IPS DF 6.9 (cell line): ENCODE results near the gene ACBD7.

Experiments
- DNase-seq: peaks from one replicate; pipeline ENCODE4 v3.0.0-alpha.2; 2013; ENCODE audit warnings: low read depth, low spot score
- H3K27ac ChIP-seq: one replicate; pipeline ENCODE4 v1.5.1; 2013; ENCODE audit warnings: low read length, control low read depth
- H3K27me3 ChIP-seq: 2 replicates; pipeline ENCODE4 v1.6.1; 2013; ENCODE audit warnings: mild to moderate bottlenecking, low read length; ENCODE audit not compliant: control insufficient read depth, insufficient read depth
- H3K36me3 ChIP-seq: 2 replicates; pipeline ENCODE4 v1.6.1; 2013; ENCODE audit warnings: low read length; ENCODE audit not compliant: control insufficient read depth, insufficient read depth
- H3K4me1 ChIP-seq: 2 replicates; pipeline ENCODE4 v1.6.1; 2013; ENCODE audit warnings: low read length; ENCODE audit not compliant: control insufficient read depth, insufficient read depth
- H3K4me3 ChIP-seq: 2 replicates; pipeline ENCODE4 v1.5.1; 2013; ENCODE audit warnings: mild to moderate bottlenecking, low read length
- H3K9me3 ChIP-seq: 2 replicates; pipeline ENCODE4 v1.6.1; 2013; ENCODE audit warnings: low read length, inconsistent platforms; ENCODE audit not compliant: control insufficient read depth, insufficient read depth
- WGBS: extraction: QIAGEN DNeasy Blood & Tissue Kit; methylation state at CpG from one replicate; pipeline ENCODE4 v1.1.7; 2013; ENCODE audit warnings: mixed read lengths, missing lambda C conversion rate; ENCODE audit not compliant: insufficient read length, insufficient coverage; 5-methylcytosine and 5-hydroxymethylcytosine counted together

Gene ACBD7

DNA sequence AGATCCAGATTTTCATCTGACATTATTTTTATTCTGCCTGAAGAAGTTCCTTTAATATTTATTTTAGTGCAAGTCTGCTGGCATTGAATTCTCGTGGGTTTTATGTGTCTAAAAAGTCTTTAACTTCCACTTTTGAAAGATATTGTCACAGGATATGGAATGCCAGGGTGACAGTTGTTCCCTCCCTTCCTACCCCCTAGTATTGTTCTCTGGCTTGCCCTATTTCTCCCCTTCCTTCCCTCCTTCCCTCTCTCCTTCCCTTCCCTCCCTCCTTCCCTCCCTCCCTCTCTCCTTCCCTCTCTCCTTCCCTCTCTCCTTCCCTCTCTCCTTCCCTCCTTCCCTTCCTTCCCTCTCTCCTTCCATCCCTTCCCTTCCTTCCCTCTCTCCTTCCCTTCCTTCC, 29.9 kb downstream of the ACBD7 start:
- Histone ChIP-seq H3K27ac (no peak overlapping the region), H3K4me1 (no peaks in the 10 kb centered on the region), H3K27me3 (no peaks in the 10 kb centered on the region), H3K36me3 (no peaks in the 10 kb centered on the region), H3K4me3 (no peak overlapping the region), H3K9me3 (no peaks in the 10 kb centered on the region)
- WGBS, result no CpG with 5 or more reads among the region's 1 CpG
- no peak for DNase-seq

GRCh38 chr10:15053061-15053460, 35.5 kb downstream of the ACBD7 start:
- Histone ChIP-seq H3K4me3 (no peak overlapping the region), H3K27me3 (no peaks in the 10 kb centered on the region), H3K36me3 (no peaks in the 10 kb centered on the region), H3K9me3 (no peaks in the 10 kb centered on the region), H3K27ac (no peak overlapping the region), H3K4me1 (no peaks in the 10 kb centered on the region)
- no peak for DNase-seq
- no CpG with 5 or more reads among the region's 3 CpGs for WGBS

GRCh38 chr10:15052121-15052520, 36.5 kb downstream of the ACBD7 start:
- DNase-seq, result no peak
- WGBS, result no CpG with 5 or more reads among the region's 7 CpGs
- H3K4me3 ChIP-seq, result no peak overlapping the region
- no peak overlapping the region for H3K27ac ChIP-seq
- H3K27me3 ChIP-seq, result no peaks in the 10 kb centered on the region
- H3K4me1 ChIP-seq, result no peaks in the 10 kb centered on the region
- no peaks in the 10 kb centered on the region for H3K9me3 ChIP-seq
- H3K36me3 ChIP-seq, result no peaks in the 10 kb centered on the region

DNA sequence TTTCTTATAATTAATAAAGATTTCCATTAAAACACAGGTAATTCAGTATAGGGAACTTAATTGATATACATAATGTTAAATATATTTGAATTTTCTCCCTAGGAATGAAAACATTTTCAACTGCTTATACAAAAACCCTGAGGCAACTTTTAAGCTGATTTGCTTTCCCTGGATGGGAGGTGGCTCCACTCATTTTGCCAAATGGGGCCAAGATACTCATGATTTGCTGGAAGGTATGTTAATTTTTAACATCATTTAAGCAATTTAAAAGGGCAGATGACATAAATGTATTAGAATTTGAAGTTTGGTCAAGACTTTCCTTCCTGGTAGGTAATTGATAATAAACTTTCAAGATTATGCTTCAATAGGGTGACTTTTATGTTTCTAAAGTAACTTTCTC, 39.0 kb downstream of the ACBD7 start:
- Histone ChIP-seq H3K4me3 (no peak overlapping the region), H3K4me1 (no peaks in the 10 kb centered on the region), H3K9me3 (no peaks in the 10 kb centered on the region), H3K27me3 (no peaks in the 10 kb centered on the region), H3K36me3 (no peaks in the 10 kb centered on the region), H3K27ac (no peak overlapping the region)
- no peak for DNase-seq

DNA sequence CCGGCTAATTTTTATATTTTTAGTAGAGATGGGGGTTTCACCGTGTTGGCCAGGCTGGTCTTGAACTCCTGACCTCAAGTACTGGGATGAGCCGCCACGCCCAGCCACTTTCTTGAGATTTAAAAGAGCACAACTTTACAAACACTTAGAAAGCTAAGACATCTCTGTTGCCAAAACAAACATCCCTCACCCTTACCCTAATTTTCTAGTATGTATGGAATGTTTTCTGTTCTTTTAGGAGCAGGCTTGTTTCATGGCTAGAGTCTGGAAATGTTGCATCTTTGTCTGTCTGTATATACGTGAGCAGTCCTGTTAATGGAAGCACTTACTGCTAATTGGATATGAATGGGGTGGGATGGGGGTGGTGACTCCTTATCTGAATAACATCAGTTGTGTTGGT, 42.0 kb downstream of the ACBD7 start:
- no peaks in the 10 kb centered on the region for H3K36me3 ChIP-seq
- DNase-seq, result no peak
- H3K4me3 ChIP-seq, result no peak overlapping the region
- no peak overlapping the region for H3K27ac ChIP-seq
- H3K27me3 ChIP-seq, result no peaks in the 10 kb centered on the region
- no peaks in the 10 kb centered on the region for H3K4me1 ChIP-seq
- WGBS, result no CpG with 5 or more reads among the region's 5 CpGs
- no peaks in the 10 kb centered on the region for H3K9me3 ChIP-seq

GRCh38 chr10:15045380-15045779, 43.2 kb downstream of the ACBD7 start:
- Histone ChIP-seq H3K27me3 (no peaks in the 10 kb centered on the region), H3K4me1 (no peaks in the 10 kb centered on the region), H3K27ac (no peak overlapping the region), H3K4me3 (no peak overlapping the region), H3K36me3 (no peaks in the 10 kb centered on the region), H3K9me3 (no peaks in the 10 kb centered on the region)
- WGBS, result no CpG with 5 or more reads among the region's 1 CpG
- no peak for DNase-seq

- no peak for DNase-seq
- no peaks in the 10 kb centered on the region for H3K36me3 ChIP-seq
- no peaks in the 10 kb centered on the region for H3K4me1 ChIP-seq
- H3K9me3 ChIP-seq, result no peaks in the 10 kb centered on the region
- no CpG with 5 or more reads among the region's 1 CpG for WGBS
- no peaks in the 10 kb centered on the region for H3K27me3 ChIP-seq
- no peak within 1 kb of the TSS for H3K4me3 ChIP-seq
- no peak within 1 kb of the TSS for H3K27ac ChIP-seq
Observed at GRCh38 chr10:15043674-15044073, 44.9 kb downstream of the ACBD7 start, which contains the start of gene OLAH. TSS of gene OLAH (plus strand) at chr10:15043943. CDS start at chr10:15047289, 3,346 bp downstream.

DNA sequence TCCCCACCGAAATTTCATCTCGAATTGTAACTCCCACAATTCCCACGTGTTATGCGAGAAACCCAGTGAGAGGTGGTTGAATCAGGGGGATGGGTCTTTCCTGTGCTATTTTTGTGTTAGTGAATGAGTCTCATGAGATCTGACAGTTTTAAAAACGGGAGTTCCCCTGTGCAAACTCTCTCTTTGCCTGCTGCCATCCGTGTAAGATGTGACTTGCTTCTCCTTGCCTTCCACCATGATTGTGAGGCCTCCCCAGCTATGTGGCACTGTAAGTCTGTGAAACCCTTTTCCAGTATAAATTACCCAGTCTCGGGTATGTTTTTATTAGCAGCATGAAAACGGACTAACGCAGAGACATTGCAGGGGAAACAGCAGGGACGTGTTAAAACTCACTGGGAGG, 50.2 kb downstream of the ACBD7 start:
- H3K4me3 ChIP-seq, result no peak overlapping the region
- WGBS, result no CpG with 5 or more reads among the region's 10 CpGs
- DNase-seq, result no peak
- H3K9me3 ChIP-seq, result no peaks in the 10 kb centered on the region
- no peaks in the 10 kb centered on the region; the same call in 1 of the 2 replicates for H3K4me1 ChIP-seq
- H3K27me3 ChIP-seq, result no peaks in the 10 kb centered on the region
- H3K36me3 ChIP-seq, result no peaks in the 10 kb centered on the region
- no peak overlapping the region for H3K27ac ChIP-seq

GRCh38 chr10:15037691-15038090, 50.9 kb downstream of the ACBD7 start:
- no peak for DNase-seq
- no CpG with 5 or more reads among the region's 4 CpGs for WGBS

DNA sequence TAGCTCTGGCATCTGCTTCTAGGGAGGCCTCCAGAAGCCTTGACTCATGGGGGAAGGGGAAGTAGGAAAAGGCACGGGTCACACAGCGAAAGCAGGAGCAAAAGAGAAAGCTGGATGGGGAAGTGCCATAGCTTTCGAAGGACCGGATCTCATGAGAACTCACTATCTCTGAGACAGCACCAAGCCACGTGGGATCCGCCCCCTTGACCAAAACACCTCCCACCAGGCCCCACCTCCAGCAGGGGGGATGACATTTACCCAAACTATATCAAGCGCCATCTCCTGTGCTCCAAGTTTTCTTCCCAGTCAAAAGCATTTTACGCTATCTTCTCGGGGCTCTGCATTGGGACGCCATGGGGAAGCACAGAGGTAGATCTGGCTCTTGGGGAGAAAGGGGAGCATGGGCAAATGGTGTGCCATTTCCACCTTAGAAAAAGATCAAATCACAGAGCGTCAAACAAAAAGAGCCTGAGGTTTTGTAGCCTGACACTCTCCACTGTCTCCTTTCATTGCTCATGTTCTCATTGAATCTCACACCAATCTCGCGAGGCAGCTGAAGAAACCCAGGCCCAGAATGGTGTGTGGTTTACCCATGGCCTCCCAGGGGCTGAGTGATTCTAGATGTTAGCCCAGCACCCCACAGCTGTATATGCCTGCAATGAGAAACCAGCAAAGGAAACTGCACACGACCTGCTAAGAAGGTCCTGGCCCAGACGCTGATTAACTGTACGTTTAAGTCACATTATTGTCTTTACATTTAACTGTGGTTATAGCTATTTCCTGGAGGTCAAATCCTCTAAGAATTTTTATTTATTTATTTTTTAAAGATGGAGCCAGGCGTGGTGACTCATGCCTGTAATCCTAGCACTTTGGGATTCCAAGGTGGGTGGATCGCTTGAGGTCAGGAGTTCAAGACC, 52.9 kb downstream of the ACBD7 start:
- Histone ChIP-seq H3K4me3 (no peak overlapping the region), H3K4me1 (no peaks in the 10 kb centered on the region; the same call in 1 of the 2 replicates)
- no CpG with 5 or more reads among the region's 18 CpGs for WGBS

More at GRCh38 chr10:15037691-15038090, 50.9 kb downstream of the ACBD7 start:
- H3K4me3 ChIP-seq, result no peak overlapping the region
- H3K9me3 ChIP-seq, result no peaks in the 10 kb centered on the region
- no peaks in the 10 kb centered on the region for H3K36me3 ChIP-seq
- H3K27ac ChIP-seq, result no peak overlapping the region
- H3K4me1 ChIP-seq, result no peaks in the 10 kb centered on the region; the same call in 1 of the 2 replicates
- H3K27me3 ChIP-seq, result no peaks in the 10 kb centered on the region

GRCh38 chr10:15027741-15028140, 60.8 kb downstream of the ACBD7 start:
- no peak overlapping the region for H3K4me3 ChIP-seq
- no peak overlapping the region for H3K27ac ChIP-seq
- H3K27me3 ChIP-seq, result no peaks in the 10 kb centered on the region
- H3K9me3 ChIP-seq, result no peaks in the 10 kb centered on the region
- H3K4me1 ChIP-seq, result no peaks in the 10 kb centered on the region
- DNase-seq, result no peak
- WGBS, result no CpG with 5 or more reads among the region's 3 CpGs
- no peaks in the 10 kb centered on the region for H3K36me3 ChIP-seq

More for the DNA sequence above, 52.9 kb downstream of the ACBD7 start:
- Histone ChIP-seq H3K27me3 (no peaks in the 10 kb centered on the region), H3K9me3 (no peaks in the 10 kb centered on the region), H3K27ac (no peak overlapping the region), H3K36me3 (no peaks in the 10 kb centered on the region)
- DNase-seq, result no peak
